K562 (cell line): ENCODE data around the gene ARHGDIA. TPM values are rescaled to one million over a fixed set of nuclear protein-coding genes. Genes with fewer than 3 reads are reported as not detected.

ENCODE experiments used
- ATAC-seq: fragments of 200-7000 bp; cut with Tn5 transposase; 3 replicates; pipeline ENCODE4 v1.9.1; 2020; ENCODE audit warnings: moderate library complexity
- Bru-seq: library from RNA; stranded (reverse); fragments of 400-500 nt; gene quantifications from one replicate; lab custom pipeline; 2021; lab: Mats Ljungman, UMichigan
- BruChase-seq, 2 experiments: library from RNA; stranded (reverse); fragments of 400-500 nt; gene quantifications; one replicate each; lab custom pipeline; 2021; lab: Mats Ljungman, UMichigan
- BruUV-seq: library from RNA; stranded (reverse); fragments of 400-500 nt; replicated peaks from 2 replicates; lab custom pipeline; 2021; lab: Mats Ljungman, UMichigan
- CTCF ChIA-PET: fragments of 300-600 bp; formaldehyde crosslinking; extraction: SDS; loops from one replicate; lab custom pipeline; 2021; ENCODE audit warnings: low intra/inter-chr PET ratio; lab: Yijun Ruan, JAX
- POLR2A ChIA-PET: fragments of 300-600, 350-650 bp; sonication (Branson Sonifier 250); formaldehyde crosslinking; extraction: SDS; loops from one replicate; lab custom pipeline; 2021; ENCODE audit warnings: antibody characterized with exemption, inconsistent platforms; lab: Yijun Ruan, JAX
- DNase-seq, 4 experiments: peaks; one replicate each; pipeline versions ENCODE4 v3.0.0 to v3.0.0-alpha.2; 2011 to 2018; ENCODE audit warnings: low spot score in 3 of 4, mixed read lengths in 3 of 4; ENCODE audit errors: extremely low read depth in 1 of 4
- FAIRE-seq: peaks from 2 replicates; lab custom pipeline; 2011; peaks lifted over from hg19 to GRCh38; lab: Jason Lieb, UNC
- H2AFZ ChIP-seq: 2 replicates; pipeline ENCODE4 v1.6.0; 2011; ENCODE audit warnings: low read depth, low read length, control low read depth, inconsistent platforms
- H3K27ac ChIP-seq: fragments of 200-600 bp; 3 replicates; pipeline ENCODE4 v1.8.0; 2011; ENCODE audit warnings: low read depth, mild to moderate bottlenecking, control low read depth, inconsistent platforms, low read length, moderate library complexity, mixed read lengths; ENCODE audit errors: extremely low read depth
- H3K27me3 ChIP-seq, 2 experiments: fragments of 300-600 bp in 1 of 2; 2 replicates in 1 of 2; 3 replicates in 1 of 2; pipeline versions ENCODE4 v1.6.0 to v1.8.0; 2011; ENCODE audit warnings: inconsistent platforms in 2 of 2, low read length in 2 of 2, mild to moderate bottlenecking in 1 of 2, mixed read lengths in 1 of 2, moderate library complexity in 1 of 2; ENCODE audit not compliant: control insufficient read depth in 2 of 2, insufficient read depth in 2 of 2
- H3K36me3 ChIP-seq: fragments of 300-600 bp; 3 replicates; pipeline ENCODE4 v1.8.0; 2011; ENCODE audit warnings: mild to moderate bottlenecking, low read length, inconsistent platforms; ENCODE audit not compliant: control insufficient read depth, insufficient read depth
- H3K4me1 ChIP-seq, 2 experiments: fragments of 200-600 bp in 1 of 2; replicated peaks in 1 of 2; 2 replicates in 1 of 2; 3 replicates in 1 of 2; pipeline versions ENCODE4 v1.5.1 to v1.8.0; 2011; ENCODE audit warnings: inconsistent platforms in 2 of 2, low read length in 2 of 2, mild to moderate bottlenecking in 1 of 2, mixed read lengths in 1 of 2, moderate library complexity in 1 of 2; ENCODE audit not compliant: control insufficient read depth in 2 of 2, insufficient read depth in 2 of 2
- H3K4me2 ChIP-seq: 2 replicates; pipeline ENCODE4 v1.6.1; 2011; ENCODE audit warnings: low read length, control low read depth, inconsistent platforms, mixed read lengths; ENCODE audit not compliant: insufficient read depth
- H3K4me3 ChIP-seq: fragments of 200-600 bp; sonication (generic), shearing (Covaris generic); 2 replicates; pipeline ENCODE4 v1.5.1; 2016; ENCODE audit warnings: control low read depth, inconsistent platforms
- H3K79me2 ChIP-seq: fragments of 200-600 bp; 3 replicates; pipeline ENCODE4 v1.8.0; 2011; ENCODE audit warnings: low read length, inconsistent platforms; ENCODE audit not compliant: control insufficient read depth, insufficient read depth
- H3K9ac ChIP-seq, 2 experiments: 2 replicates each; pipeline versions ENCODE4 v1.6.0 to v1.6.1; 2011; ENCODE audit warnings: low read depth in 2 of 2, low read length in 2 of 2, control low read depth in 1 of 2, inconsistent platforms in 1 of 2, mild to moderate bottlenecking in 1 of 2, mixed read lengths in 1 of 2; ENCODE audit not compliant: insufficient read depth in 1 of 2
- H3K9me1 ChIP-seq: one replicate; pipeline ENCODE4 v1.6.0; 2011; ENCODE audit warnings: inconsistent platforms, mild to moderate bottlenecking, low read length, moderate library complexity; ENCODE audit not compliant: control insufficient read depth, insufficient read depth
- H3K9me3 ChIP-seq: replicated peaks from 2 replicates; pipeline ENCODE4 v1.5.1; 2011; ENCODE audit warnings: low read depth, low read length, inconsistent platforms; ENCODE audit not compliant: control insufficient read depth, insufficient read depth
- H4K20me1 ChIP-seq: replicated peaks from 2 replicates; pipeline ENCODE4 v1.6.1; 2011; ENCODE audit warnings: low read length, inconsistent platforms, mixed read lengths; ENCODE audit not compliant: control insufficient read depth, insufficient read depth
- HDAC3 ChIP-seq: fragments of 450-650 bp; IDR thresholded peaks from 2 replicates; pipeline ENCODE4 v1.6.1; 2018; ENCODE audit warnings: borderline replicate concordance, mild to moderate bottlenecking, moderate library complexity; ENCODE audit not compliant: partially characterized antibody
- NR3C1 ChIP-seq: sonication (generic); formaldehyde crosslinking; IDR thresholded peaks from 2 replicates; pipeline ENCODE4 v1.8.1; 2022; ENCODE audit warnings: missing genetic modification reagents
- POLR2G ChIP-seq: fragments of 200-400 bp; formaldehyde crosslinking; IDR thresholded peaks from 2 replicates; pipeline ENCODE4 v1.6.1; 2017; ENCODE audit warnings: low read depth, mild to moderate bottlenecking, antibody characterized with exemption, low read length, moderate library complexity
- RBM17 ChIP-seq: fragments of 200-400 bp; formaldehyde crosslinking; IDR thresholded peaks from 2 replicates; pipeline ENCODE4 v1.6.1; 2017; ENCODE audit warnings: low read depth, mild to moderate bottlenecking, low read length, borderline replicate concordance
- RCOR1 ChIP-seq, 2 experiments: IDR thresholded peaks; 2 replicates each; pipeline ENCODE4 v1.6.1; 2012; ENCODE audit warnings: low read depth in 2 of 2, low read length in 2 of 2, borderline replicate concordance in 1 of 2, improper control_type of control experiment in 1 of 2
- SIN3A ChIP-seq, 2 experiments: fragments of 150-350 bp in 1 of 2; IDR thresholded peaks; 2 replicates each; pipeline ENCODE4 v1.6.1; 2011 to 2016; ENCODE audit warnings: borderline replicate concordance in 2 of 2, low read depth in 2 of 2, low read length in 2 of 2, mild to moderate bottlenecking in 2 of 2, moderate library complexity in 2 of 2; ENCODE audit not compliant: control insufficient read depth in 1 of 2
- ZNF3 ChIP-seq: fragments of 250-450 bp; sonication (Bioruptor Pico); IDR thresholded peaks from 2 replicates; pipeline ENCODE4 v1.5.0; 2021; ENCODE audit warnings: mild to moderate bottlenecking, moderate library complexity
- WGBS: fragments of 100-300 bp; shearing (Covaris generic); methylation state at CpG from one replicate; pipeline ENCODE4 v1.1.6; 2016; ENCODE audit warnings: low coverage, mixed read lengths; ENCODE audit not compliant: insufficient coverage; ENCODE audit errors: missing lambda C conversion rate; 5-methylcytosine and 5-hydroxymethylcytosine counted together
- in situ Hi-C: fragments of 300-500 bp; cut with MboI; formaldehyde crosslinking; loops from 4 replicates; pipeline ENCODE4 v1.15.0; 2018; ENCODE audit warnings: inconsistent platforms, mixed read lengths
- intact Hi-C: fragments of 100-400 bp; cut with micrococcal nuclease; formaldehyde crosslinking; loops from 2 replicates; pipeline ENCODE4 v1.14.2; 2022
- long read RNA-seq, 3 experiments: library from polyadenylated mRNA in 2 of 3; library from RNA in 1 of 3; unstranded in 2 of 3; stranded (forward) in 1 of 3; transcript quantifications; one replicate each; pipeline ENCODE4 v2.0.0, GENCODE V29; 2019 to 2022
- polyA minus RNA-seq, 3 experiments: library from RNA; depleted of rRNA, polyadenylated mRNA; stranded (reverse); fragments of >200 nt; gene quantifications; 2 replicates each; pipeline ENCODE4 v1.2.3, GENCODE V29; 2011
- polyA plus RNA-seq, 8 experiments: library from polyadenylated mRNA; depleted of rRNA in 4 of 8; stranded (reverse) in 5 of 8; unstranded in 3 of 8; fragments of >200 nt; fragmentation: Nextera tagmentation in 2 of 8; fragmentation: Illumina TruSeq in 1 of 8; extraction: Ambion mirVana in 2 of 8; extraction: Trizol in 1 of 8; gene quantifications; 2 replicates each; pipeline versions ENCODE4 v1.2.1 to v1.2.3, GENCODE V29; 2011 to 2014; ENCODE audit warnings: inconsistent platforms in 1 of 8, missing spikeins in 1 of 8
- total RNA-seq, 7 experiments: library from RNA; depleted of rRNA in 6 of 7; stranded (reverse); fragments of >200 nt in 6 of 7; fragmentation: Illumina TruSeq in 2 of 7; extraction: Trizol in 2 of 7; gene quantifications; 2 replicates each; pipeline versions ENCODE4 v1.2.1 to v1.2.3, GENCODE V29; 2011 to 2021; ENCODE audit warnings: low replicate concordance in 1 of 7
- TF ChIP-seq, protein P1 (sequence below): IDR thresholded peaks from 2 replicates; pipeline ENCODE4 v1.6.1; 2014; ENCODE audit warnings: antibody characterized with exemption
- TF ChIP-seq, protein P2 (sequence below), 2 experiments: IDR thresholded peaks in 1 of 2; conservative IDR thresholded peaks in 1 of 2; 2 replicates each; pipeline ENCODE4 v1.6.1; 2016; ENCODE audit warnings: low read depth in 2 of 2, mild to moderate bottlenecking in 1 of 2, missing compliant biosample characterization in 1 of 2, missing genetic modification characterization in 1 of 2, moderate library complexity in 1 of 2

The ARHGDIA gene
- 54.5 and 180 TPM in 2 replicates for total RNA-seq (2011; cell fraction: chromatin; rRNA removed; ENCODE audit: low replicate concordance)
- 155 and 173 TPM in 2 replicates for total RNA-seq (2011; cell fraction: nucleolus; rRNA removed)
- 62.4 and 82.4 TPM in 2 replicates for total RNA-seq (2011; cell fraction: nucleoplasm; rRNA removed)
- total RNA-seq (2014; rRNA removed) (110 and 146 TPM in 2 replicates), total RNA-seq (2014; rRNA removed; fragmentation: Illumina TruSeq; extraction: Trizol) (39.8 and 58.3 TPM in 2 replicates), total RNA-seq (2015; rRNA removed; fragmentation: Illumina TruSeq; extraction: Trizol) (105 and 107 TPM in 2 replicates), total RNA-seq (2021) (321 and 340 TPM in 2 replicates), polyA plus RNA-seq (2011; rRNA removed) (23.4 and 33.4 TPM in 2 replicates), polyA plus RNA-seq (2014; fragmentation: Illumina TruSeq; extraction: Trizol) (129 and 227 TPM in 2 replicates), polyA plus RNA-seq (2014; fragmentation: Nextera tagmentation; extraction: Ambion mirVana) (10 to 100 TPM in 1 of 2 experiments, 1 to 10 TPM in 1; 9.6 to 11.2 TPM), polyA plus RNA-seq (2014; rRNA removed) (97.6 and 114 TPM in 2 replicates), polyA minus RNA-seq (2011; rRNA and poly(A)+ RNA removed) (8.6 and 11.9 TPM in 2 replicates), Bru-seq, nascent RNA (percentile 91 among the genes with signal in this experiment), BruChase-seq, experiment 1, labeled RNA remaining after a 2-hour chase (percentile 90 among the genes with signal in this experiment), BruChase-seq, experiment 2, labeled RNA remaining after a 6-hour chase (percentile 92 among the genes with signal in this experiment)
- 25.4 and 72.4 TPM in 2 replicates for polyA plus RNA-seq (2011; cell fraction: cytosol; rRNA removed)
- 85.3 and 131 TPM in 2 replicates for polyA plus RNA-seq (2011; cell fraction: nucleus; rRNA removed)
- 235 and 249 TPM in 2 replicates for polyA plus RNA-seq (2012)
- polyA minus RNA-seq (2011; cell fraction: cytosol; rRNA and poly(A)+ RNA removed): 45.1 and 68.4 TPM in 2 replicates
- 61.9 and 68.2 TPM in 2 replicates for polyA minus RNA-seq (2011; cell fraction: nucleus; rRNA and poly(A)+ RNA removed)
- long read RNA-seq, experiment 1, transcript ARHGDIA-201 (6 exons, 1,906 nt): major isoform, 46 of 344 reads
- long read RNA-seq, experiment 1, transcript ARHGDIA-207 (5 exons, 1,201 nt): minor isoform, 8 of 344 reads
- long read RNA-seq, experiment 1, transcript ARHGDIA-203 (6 exons, 1,517 nt): minor isoform, 7 of 344 reads
- long read RNA-seq, experiment 1, partial matches to known transcripts: 9 of 344 reads
- long read RNA-seq, experiment 1, other reads (novel, unspliced or antisense): 268 of 344 reads
- long read RNA-seq, experiment 2, transcript ARHGDIA-201 (6 exons, 1,906 nt): major isoform, 172 of 407 reads
- long read RNA-seq, experiment 2, transcript ARHGDIA-214 (2 exons, 351 nt): minor isoform, 6 of 407 reads
- long read RNA-seq, experiment 2, transcript ARHGDIA-203 (6 exons, 1,517 nt): minor isoform, 7 of 407 reads
- long read RNA-seq, experiment 2, transcript ARHGDIA-207 (5 exons, 1,201 nt): minor isoform, 105 of 407 reads
- long read RNA-seq, experiment 2, partial matches to known transcripts: 12 of 407 reads
- long read RNA-seq, experiment 2, other reads (novel, unspliced or antisense): 101 of 407 reads
- long read RNA-seq, experiment 3, transcript ARHGDIA-201 (6 exons, 1,906 nt): major isoform, 9 of 25 reads
- long read RNA-seq, experiment 3, partial matches to known transcripts: 2 of 25 reads
- long read RNA-seq, experiment 3, other reads (novel, unspliced or antisense): 13 of 25 reads

DNA sequence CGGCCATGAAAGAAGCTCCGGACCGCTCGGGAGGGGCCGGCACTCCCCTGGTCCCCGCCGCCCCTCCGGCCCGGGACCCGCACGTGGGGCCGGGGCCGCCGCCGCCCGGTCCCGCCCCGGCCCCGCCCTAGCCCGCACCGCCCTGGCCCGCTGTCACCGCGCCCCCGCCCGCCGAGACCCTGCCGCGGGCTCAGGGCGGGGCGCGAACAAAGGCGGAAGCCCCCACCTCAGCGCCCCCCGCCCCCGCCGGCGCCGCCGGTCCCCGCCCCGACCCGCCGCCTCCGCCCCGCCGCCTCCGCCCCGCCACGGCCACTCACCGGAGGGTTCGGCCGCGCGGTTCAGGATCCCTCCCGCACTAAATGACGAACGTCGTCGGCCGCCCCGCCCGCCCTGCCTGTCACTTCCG, at the start of gene ARHGDIA:
TSS of gene ARHGDIA (minus strand) at position 357 of the 406 bp plus-strand sequence. CDS start 1,407 bp downstream, outside the sequence.
- Histone ChIP-seq H3K4me2 (peak within 1 kb of the TSS; percentile 93), H4K20me1 (peaks cover 29% of the 10 kb centered on the region), H3K9me3 (no peaks in the 10 kb centered on the region), H3K9ac (peak within 1 kb of the TSS; percentile 99 to 100), H3K79me2 (peaks cover 41% of the 10 kb centered on the region), H3K27me3 (no peaks in the 10 kb centered on the region), H3K4me3 (peak within 1 kb of the TSS; percentile 93), H3K36me3 (peaks cover 30% of the 10 kb centered on the region; the same call in 1 of the 3 replicates), H3K4me1 (peaks cover 27 to 72% of the 10 kb centered on the region in 2 experiments), H2AFZ (peak within 1 kb of the TSS; percentile 64), H3K9me1 (no peaks in the 10 kb centered on the region), H3K27ac (peak within 1 kb of the TSS; percentile 100)
- DNase-seq (peak in 2 of 4 experiments; percentile 94 to 95), ATAC-seq (peak; percentile 3), FAIRE-seq (no peak)
- 0% methylated on average over 8 of the region's 64 CpGs for WGBS
- in situ Hi-C loops: no loop called here
- CTCF ChIA-PET: no interaction called here
- POLR2A ChIA-PET: interaction anchor here (0.8 to 2.6 kb wide), 7 partner anchors 9 to 149 kb away, joined by 3 to 13 read pairs (median 3); partner anchors contain the start of gene MCRIP1
- BruUV-seq: no TSS peak
- intact Hi-C loops: no loop called here
- TF ChIP-seq RBM17 (no peak), SIN3A (IDR thresholded peaks at IDR 0.05; ENCODE audit: borderline replicate concordance in 2 of 2, control insufficient read depth in 1 of 2, low read depth in 2 of 2, low read length in 2 of 2) (0 out of 4 replicates have a peak, but pooled peaks of 1 of the 2 experiments have one; percentile 61), RCOR1 (IDR thresholded peaks at IDR 0.05; ENCODE audit: borderline replicate concordance in 1 of 2, low read depth in 2 of 2, low read length in 2 of 2) (no peak), NR3C1 (CRISPR knock-in tag) (no peak), HDAC3 (no peak), POLR2G (peak; percentile 71), ZNF3 (CRISPR knock-in tag) (no peak)
- TF ChIP-seq, protein P1, sequence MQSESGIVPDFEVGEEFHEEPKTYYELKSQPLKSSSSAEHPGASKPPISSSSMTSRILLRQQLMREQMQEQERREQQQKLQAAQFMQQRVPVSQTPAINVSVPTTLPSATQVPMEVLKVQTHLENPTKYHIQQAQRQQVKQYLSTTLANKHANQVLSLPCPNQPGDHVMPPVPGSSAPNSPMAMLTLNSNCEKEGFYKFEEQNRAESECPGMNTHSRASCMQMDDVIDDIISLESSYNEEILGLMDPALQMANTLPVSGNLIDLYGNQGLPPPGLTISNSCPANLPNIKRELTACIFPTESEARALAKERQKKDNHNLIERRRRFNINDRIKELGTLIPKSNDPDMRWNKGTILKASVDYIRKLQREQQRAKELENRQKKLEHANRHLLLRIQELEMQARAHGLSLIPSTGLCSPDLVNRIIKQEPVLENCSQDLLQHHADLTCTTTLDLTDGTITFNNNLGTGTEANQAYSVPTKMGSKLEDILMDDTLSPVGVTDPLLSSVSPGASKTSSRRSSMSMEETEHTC: 0 out of 2 replicates have a peak, but pooled peaks have one; percentile 91
- TF ChIP-seq, protein P2, sequence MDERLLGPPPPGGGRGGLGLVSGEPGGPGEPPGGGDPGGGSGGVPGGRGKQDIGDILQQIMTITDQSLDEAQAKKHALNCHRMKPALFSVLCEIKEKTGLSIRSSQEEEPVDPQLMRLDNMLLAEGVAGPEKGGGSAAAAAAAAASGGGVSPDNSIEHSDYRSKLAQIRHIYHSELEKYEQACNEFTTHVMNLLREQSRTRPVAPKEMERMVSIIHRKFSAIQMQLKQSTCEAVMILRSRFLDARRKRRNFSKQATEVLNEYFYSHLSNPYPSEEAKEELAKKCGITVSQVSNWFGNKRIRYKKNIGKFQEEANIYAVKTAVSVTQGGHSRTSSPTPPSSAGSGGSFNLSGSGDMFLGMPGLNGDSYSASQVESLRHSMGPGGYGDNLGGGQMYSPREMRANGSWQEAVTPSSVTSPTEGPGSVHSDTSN (CRISPR knock-in tag; IDR thresholded peaks at IDR 0.05; ENCODE audit: low read depth): peak; percentile 38; the same call in 1 of the 2 replicates
- TF ChIP-seq, protein P2 (tag; conservative IDR thresholded peaks at IDR 0.05; ENCODE audit: low read depth): no peak
